ENCODE results near the gene MYF6. TPM values are rescaled to one million over a fixed set of nuclear protein-coding genes. Genes with fewer than 3 reads are reported as not detected.

The MYF6 gene
- total RNA-seq, 4 donors from 2014 or later = 0.19 TPM; not detected in 3

DNA sequence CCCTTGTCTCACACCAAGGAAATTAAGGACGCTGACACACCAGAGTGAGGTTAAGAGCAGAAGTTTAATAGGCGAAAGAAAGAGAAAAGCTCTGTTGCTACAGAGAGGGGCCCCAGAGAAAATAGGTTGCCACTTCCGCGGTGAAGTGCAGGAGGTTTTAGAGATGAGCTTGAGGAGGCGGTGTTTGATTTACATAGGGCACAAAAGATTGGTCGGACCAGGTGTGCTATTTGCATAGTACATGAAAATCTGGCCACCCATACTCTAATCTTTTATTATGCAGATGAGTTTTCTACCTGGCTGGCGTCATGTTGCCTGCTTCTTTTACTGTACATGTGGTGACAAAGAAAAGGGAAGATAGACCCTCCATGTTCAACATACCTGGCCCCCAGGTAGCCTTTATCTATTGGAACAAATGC, 23.3 kb upstream of the MYF6 start:
- no peak overlapping the region for H3K27ac ChIP-seq
- H3K4me3 ChIP-seq = no peak overlapping the region
- DNase-seq = no peak
- H3K36me3 ChIP-seq = no peaks in the 10 kb centered on the region
- H3K4me1 ChIP-seq = no peaks in the 10 kb centered on the region
- no peaks in the 10 kb centered on the region for H3K27me3 ChIP-seq
- no peaks in the 10 kb centered on the region for H3K9me3 ChIP-seq
- 41% methylated on average over 7 of the region's 7 CpGs for WGBS, 2 donors
- TF ChIP-seq CTCF (IDR thresholded peaks at IDR 0.05) (no peak), POLR2A (IDR thresholded peaks at IDR 0.05) (no peak)
- intact Hi-C loops (cut with DNase I) = no loop called here

- intact Hi-C loops (cut with DNase I) = no loop called here
- H3K27ac ChIP-seq = no peak overlapping the region
- no peaks in the 10 kb centered on the region for H3K9me3 ChIP-seq
- WGBS, 2 donors = 84 to 85% methylated on average over 1 of the region's 1 CpG
- no peaks in the 10 kb centered on the region for H3K27me3 ChIP-seq
- no peaks in the 10 kb centered on the region for H3K4me1 ChIP-seq
- no peaks in the 10 kb centered on the region for H3K36me3 ChIP-seq
- TF ChIP-seq CTCF (IDR thresholded peaks at IDR 0.05) (no peak), POLR2A (IDR thresholded peaks at IDR 0.05) (no peak)
- no peak for DNase-seq
- no peak overlapping the region for H3K4me3 ChIP-seq
Observed at GRCh38 chr12:80690090-80690489, 17.3 kb upstream of the MYF6 start.

- Histone ChIP-seq H3K4me3 (no peak overlapping the region), H3K27ac (no peak overlapping the region), H3K9me3 (no peaks in the 10 kb centered on the region), H3K36me3 (no peaks in the 10 kb centered on the region), H3K27me3 (no peaks in the 10 kb centered on the region), H3K4me1 (no peaks in the 10 kb centered on the region)
- WGBS, 2 donors = 50 to 52% methylated on average over 2 of the region's 2 CpGs
- TF ChIP-seq CTCF (IDR thresholded peaks at IDR 0.05) (no peak), POLR2A (IDR thresholded peaks at IDR 0.05) (no peak)
- DNase-seq = no peak
- intact Hi-C loops (cut with DNase I) = no loop called here
Observed at GRCh38 chr12:80690513-80690912, 16.9 kb upstream of the MYF6 start.

GRCh38 chr12:80692114-80692513, 15.3 kb upstream of the MYF6 start:
- no peak overlapping the region for H3K4me3 ChIP-seq
- intact Hi-C loops (cut with DNase I) = no loop called here

DNA sequence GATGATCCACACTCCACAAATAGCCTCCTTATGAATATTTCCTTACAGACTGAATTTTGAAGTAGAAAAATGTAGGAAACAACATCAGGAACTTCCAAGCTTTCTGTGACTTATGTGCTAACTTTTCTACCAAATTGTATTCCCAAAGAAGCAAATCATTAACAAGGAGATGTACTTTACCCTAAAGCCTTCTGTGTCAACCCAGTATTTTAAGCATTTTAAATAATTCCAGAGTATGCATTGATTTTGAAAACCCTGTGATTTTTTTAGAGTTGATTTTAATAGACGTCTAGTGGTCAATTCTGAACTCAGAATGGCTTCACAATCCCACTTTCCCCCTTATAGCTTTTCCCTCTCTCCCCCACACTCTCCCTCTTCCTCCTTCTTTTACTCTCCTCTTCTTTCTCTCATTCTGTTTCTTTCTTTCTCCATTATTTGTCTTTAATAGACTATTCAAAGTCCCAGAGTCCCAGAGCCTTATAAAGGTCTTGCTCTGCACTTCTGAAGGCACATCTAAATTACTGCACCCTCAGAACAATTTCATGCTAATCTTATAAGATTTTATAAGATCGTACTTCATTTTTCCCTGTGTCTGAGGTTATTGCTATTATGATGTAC, 10.1 kb upstream of the MYF6 start:
- H3K27me3 ChIP-seq = no peaks in the 10 kb centered on the region
- no peaks in the 10 kb centered on the region for H3K36me3 ChIP-seq
- no peaks in the 10 kb centered on the region for H3K9me3 ChIP-seq
- no peak overlapping the region for H3K4me3 ChIP-seq
- intact Hi-C loops (cut with DNase I) = no loop called here
- no peak for DNase-seq
- no peak for TF ChIP-seq CTCF (IDR thresholded peaks at IDR 0.05)
- no peak for TF ChIP-seq POLR2A (IDR thresholded peaks at IDR 0.05)
- H3K27ac ChIP-seq = no peak overlapping the region
- WGBS, 2 donors = 61 to 62% methylated on average over 2 of the region's 2 CpGs
- no peaks in the 10 kb centered on the region for H3K4me1 ChIP-seq

More at GRCh38 chr12:80692114-80692513, 15.3 kb upstream of the MYF6 start:
- Histone ChIP-seq H3K4me1 (no peaks in the 10 kb centered on the region), H3K27ac (no peak overlapping the region), H3K9me3 (no peaks in the 10 kb centered on the region), H3K36me3 (no peaks in the 10 kb centered on the region), H3K27me3 (no peaks in the 10 kb centered on the region)
- DNase-seq = no peak
- 71 to 93% methylated on average over 1 of the region's 1 CpG for WGBS, 2 donors
- no peak for TF ChIP-seq POLR2A (IDR thresholded peaks at IDR 0.05)
- TF ChIP-seq CTCF (IDR thresholded peaks at IDR 0.05) = no peak

Measured in esophagus squamous epithelium (tissue), 5 donors.